Endodermal cell (in vitro differentiated cells): Measurements from ENCODE around the gene LPP. TPM values are rescaled to one million over a fixed set of nuclear protein-coding genes. Genes with fewer than 3 reads are reported as not detected.

Experiments
- DNase-seq: peaks from one replicate; pipeline ENCODE4 v3.0.0-alpha.2; 2017
- H3K27ac ChIP-seq: 2 replicates; pipeline ENCODE4 v1.5.1; 2013; ENCODE audit warnings: mild to moderate bottlenecking, low read depth, low read length, moderate library complexity
- H3K27me3 ChIP-seq: 2 replicates; pipeline ENCODE4 v1.6.1; 2013; ENCODE audit warnings: mild to moderate bottlenecking, low read length, moderate library complexity; ENCODE audit not compliant: insufficient read depth, control insufficient read depth, poor library complexity, severe bottlenecking
- H3K36me3 ChIP-seq: 2 replicates; pipeline ENCODE4 v1.7.0; 2013; ENCODE audit warnings: mild to moderate bottlenecking, low read length, moderate library complexity; ENCODE audit not compliant: control insufficient read depth, insufficient read depth
- H3K4me1 ChIP-seq: one replicate; pipeline ENCODE4 v1.7.0; 2013; ENCODE audit warnings: low read length; ENCODE audit not compliant: control insufficient read depth, insufficient read depth
- H3K4me3 ChIP-seq: 2 replicates; pipeline ENCODE4 v1.5.1; 2013; ENCODE audit warnings: mild to moderate bottlenecking, low read length, moderate library complexity
- H3K9ac ChIP-seq: 2 replicates; pipeline ENCODE4 v1.6.1; 2013; ENCODE audit warnings: mild to moderate bottlenecking, low read length, moderate library complexity; ENCODE audit not compliant: poor library complexity, severe bottlenecking; ENCODE audit errors: extremely low read depth
- H3K9me3 ChIP-seq: 2 replicates; pipeline ENCODE4 v1.6.1; 2013; ENCODE audit warnings: mild to moderate bottlenecking, low read length, moderate library complexity; ENCODE audit not compliant: control insufficient read depth
- H3K27ac Mint-ChIP-seq: 2 replicates; pipeline ENCODE4 v1.8.0; 2020; ENCODE audit warnings: mixed read lengths
- H3K27me3 Mint-ChIP-seq: 2 replicates; pipeline ENCODE4 v1.8.0; 2021; ENCODE audit warnings: mild to moderate bottlenecking, mixed read lengths; ENCODE audit not compliant: insufficient read depth
- H3K36me3 Mint-ChIP-seq: 2 replicates; pipeline ENCODE4 v1.8.0; 2020; ENCODE audit warnings: low read depth, mixed read lengths
- H3K4me1 Mint-ChIP-seq: 2 replicates; pipeline ENCODE4 v1.8.0; 2020; ENCODE audit warnings: mixed read lengths
- H3K4me3 Mint-ChIP-seq: 2 replicates; pipeline ENCODE4 v1.8.0; 2020; ENCODE audit warnings: mild to moderate bottlenecking, moderate library complexity, mixed read lengths
- H3K9me3 Mint-ChIP-seq: 2 replicates; pipeline ENCODE4 v1.8.0; 2020; ENCODE audit warnings: mild to moderate bottlenecking, mixed read lengths
- WGBS, 2 experiments: methylation state at CpG; one replicate each; pipeline versions ENCODE4 v1.1.5 to v1.1.7; 2013; ENCODE audit warnings: missing lambda C conversion rate in 2 of 2, mixed read lengths in 1 of 2; ENCODE audit not compliant: insufficient coverage in 1 of 2, insufficient read length in 1 of 2; 5-methylcytosine and 5-hydroxymethylcytosine counted together
- total RNA-seq, 2 donors: library from RNA; stranded (reverse); fragmentation: NEBNext Ultra II Directional in 1 of 2; extraction: Animal tissue kit (Norgen Biotek cat#: 25700) in 1 of 2; gene quantifications; 2 replicates in 1 of 2; 3 replicates in 1 of 2; pipeline ENCODE4 v1.2.1, GENCODE V29; 2021
- TF ChIP-seq, protein P1 (sequence below): fragments of 200-600 bp; sonication (generic); conservative IDR thresholded peaks from 2 replicates; pipeline ENCODE4 v1.5.0; 2021; ENCODE audit warnings: antibody characterized with exemption, mild to moderate bottlenecking

Gene LPP
- total RNA-seq, 2 donors from 2014 or later, result 78.0 to 105 TPM

DNA sequence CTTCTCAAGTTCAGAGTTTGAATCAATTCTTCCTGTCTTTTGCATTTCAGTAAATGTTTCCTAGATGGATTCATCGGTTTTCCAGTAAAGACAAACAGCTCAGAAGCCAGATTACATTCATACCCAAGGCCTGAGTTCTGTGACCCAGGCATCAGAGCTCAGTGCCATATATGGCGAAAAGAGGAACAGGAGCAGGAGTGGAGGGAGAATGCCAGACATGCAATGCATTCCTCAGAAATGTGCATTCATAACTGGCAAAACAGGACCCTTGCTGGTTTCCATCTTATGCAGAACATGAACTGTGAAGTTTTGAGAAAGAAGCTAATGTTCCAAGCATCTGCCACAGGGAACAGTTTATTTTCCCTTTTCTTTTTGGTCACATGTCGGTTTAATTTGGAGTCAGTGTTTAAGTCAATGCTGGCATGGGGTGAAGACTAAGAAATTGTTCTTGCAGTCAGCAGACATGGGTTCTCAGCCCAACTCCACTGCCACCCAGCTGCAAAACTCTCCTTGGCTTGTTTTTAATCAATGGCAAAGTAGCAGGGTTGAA, 116.5 kb downstream of the LPP start:
- H3K4me1 ChIP-seq, result peaks cover 18% of the 10 kb centered on the region
- no peaks in the 10 kb centered on the region for H3K27me3 ChIP-seq
- no peaks in the 10 kb centered on the region for H3K9me3 ChIP-seq
- TF ChIP-seq, protein P1, sequence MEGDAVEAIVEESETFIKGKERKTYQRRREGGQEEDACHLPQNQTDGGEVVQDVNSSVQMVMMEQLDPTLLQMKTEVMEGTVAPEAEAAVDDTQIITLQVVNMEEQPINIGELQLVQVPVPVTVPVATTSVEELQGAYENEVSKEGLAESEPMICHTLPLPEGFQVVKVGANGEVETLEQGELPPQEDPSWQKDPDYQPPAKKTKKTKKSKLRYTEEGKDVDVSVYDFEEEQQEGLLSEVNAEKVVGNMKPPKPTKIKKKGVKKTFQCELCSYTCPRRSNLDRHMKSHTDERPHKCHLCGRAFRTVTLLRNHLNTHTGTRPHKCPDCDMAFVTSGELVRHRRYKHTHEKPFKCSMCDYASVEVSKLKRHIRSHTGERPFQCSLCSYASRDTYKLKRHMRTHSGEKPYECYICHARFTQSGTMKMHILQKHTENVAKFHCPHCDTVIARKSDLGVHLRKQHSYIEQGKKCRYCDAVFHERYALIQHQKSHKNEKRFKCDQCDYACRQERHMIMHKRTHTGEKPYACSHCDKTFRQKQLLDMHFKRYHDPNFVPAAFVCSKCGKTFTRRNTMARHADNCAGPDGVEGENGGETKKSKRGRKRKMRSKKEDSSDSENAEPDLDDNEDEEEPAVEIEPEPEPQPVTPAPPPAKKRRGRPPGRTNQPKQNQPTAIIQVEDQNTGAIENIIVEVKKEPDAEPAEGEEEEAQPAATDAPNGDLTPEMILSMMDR, result no peak
- H3K4me3 ChIP-seq, result no peak overlapping the region
- Mint-ChIP-seq H3K4me1 (peaks cover 27% of the 10 kb centered on the region), H3K4me3 (no peak overlapping the region), H3K27ac (peak overlapping the region; percentile 10), H3K27me3 (peaks cover 11% of the 10 kb centered on the region), H3K36me3 (no peaks in the 10 kb centered on the region), H3K9me3 (no peaks in the 10 kb centered on the region)
- peak overlapping the region; percentile 72 for H3K27ac ChIP-seq
- DNase-seq, result no peak
- peaks cover 4% of the 10 kb centered on the region for H3K36me3 ChIP-seq
- WGBS, 2 experiments, result 82 to 90% methylated on average over 1 to 3 of the region's 3 CpGs
- no peak overlapping the region for H3K9ac ChIP-seq

DNA sequence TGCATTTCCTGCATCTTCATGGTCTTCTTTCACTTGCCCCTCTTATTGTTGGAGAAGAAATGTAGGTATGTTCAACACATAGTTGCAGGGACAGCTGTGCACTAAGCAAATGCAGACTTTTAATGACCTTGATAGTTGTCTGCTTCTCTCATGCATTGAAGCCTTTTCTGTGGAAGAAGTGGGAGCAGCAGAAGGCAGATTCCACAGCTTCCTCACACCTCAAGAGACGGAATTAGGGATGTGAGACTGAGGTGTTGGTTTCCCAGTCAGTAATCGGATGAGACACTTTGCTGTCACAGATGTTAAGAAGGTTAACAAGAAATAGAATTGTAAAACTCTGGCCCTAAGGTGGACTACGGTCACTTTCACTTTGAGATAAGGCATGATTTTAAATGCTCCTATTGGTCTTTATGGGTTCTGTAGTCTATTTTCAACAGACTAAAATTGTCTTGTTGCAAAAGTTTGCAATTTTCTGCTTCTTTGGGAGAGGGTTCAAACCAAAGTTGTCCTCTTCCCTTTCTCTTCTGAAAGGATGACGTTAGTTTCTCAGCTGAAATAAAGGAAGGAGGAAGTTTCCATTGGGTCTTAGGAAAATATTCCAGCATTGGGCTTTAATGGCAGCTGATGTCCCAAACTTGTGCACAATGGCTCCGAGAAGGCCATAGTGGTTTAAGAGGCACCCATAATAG, 117.4 kb downstream of the LPP start:
- Histone ChIP-seq H3K9ac (no peak overlapping the region), H3K9me3 (no peaks in the 10 kb centered on the region), H3K36me3 (peaks cover 4% of the 10 kb centered on the region), H3K4me3 (no peak overlapping the region), H3K4me1 (peaks cover 18% of the 10 kb centered on the region), H3K27ac (peak overlapping the region; percentile 72), H3K27me3 (no peaks in the 10 kb centered on the region)
- DNase-seq, result no peak
- Mint-ChIP-seq H3K4me3 (no peak overlapping the region), H3K4me1 (peaks cover 31% of the 10 kb centered on the region), H3K27me3 (peaks cover 11% of the 10 kb centered on the region), H3K9me3 (no peaks in the 10 kb centered on the region), H3K27ac (no peak overlapping the region), H3K36me3 (no peaks in the 10 kb centered on the region)
- TF ChIP-seq, protein P1, result no peak
- WGBS, 2 experiments, result 84 to 95% methylated on average over 3 to 5 of the region's 5 CpGs

DNA sequence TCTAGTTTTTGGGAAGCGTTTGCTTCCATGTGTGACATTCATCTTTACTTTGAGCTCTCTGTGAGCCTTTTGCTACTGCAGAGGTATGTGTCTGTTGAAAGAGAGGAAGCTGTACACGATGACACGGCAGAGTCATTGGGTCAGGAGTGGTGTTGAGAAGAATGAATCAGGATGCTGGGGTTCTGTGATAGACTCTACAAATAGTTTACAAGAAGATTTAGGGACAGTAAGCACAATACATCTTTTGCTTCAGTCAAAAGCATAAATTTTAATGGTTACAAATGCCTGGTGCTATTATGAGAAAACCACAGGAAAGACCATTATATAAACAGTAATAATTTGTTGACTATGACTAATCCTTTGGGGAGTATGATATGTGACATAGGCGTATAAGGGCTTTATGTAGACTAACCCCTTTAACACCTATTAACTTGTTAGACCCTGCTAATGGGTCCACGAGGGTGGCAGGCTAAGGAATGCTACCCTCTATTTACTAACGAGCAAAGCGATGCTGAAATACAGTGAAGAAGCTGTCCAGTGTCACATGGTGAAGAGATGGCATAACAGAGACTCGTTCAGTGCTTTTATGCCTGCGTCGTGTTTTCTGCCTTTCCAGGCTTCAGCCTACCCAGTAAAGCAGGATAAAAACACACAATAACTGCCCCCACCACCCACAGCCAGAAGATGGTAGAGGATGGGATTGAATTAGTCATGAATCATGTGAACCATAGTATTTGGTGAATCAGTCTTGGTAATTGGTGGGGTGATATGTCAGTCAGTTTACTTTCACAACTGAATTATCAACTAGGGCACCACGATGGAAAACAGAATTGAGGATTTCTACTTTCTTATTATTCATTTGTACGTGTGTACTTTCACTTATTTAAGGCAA, 118.8 kb downstream of the LPP start:
- Mint-ChIP-seq H3K4me1 (peaks cover 33% of the 10 kb centered on the region), H3K27me3 (peaks cover 11% of the 10 kb centered on the region), H3K9me3 (no peaks in the 10 kb centered on the region), H3K27ac (no peak overlapping the region), H3K4me3 (no peak overlapping the region), H3K36me3 (no peaks in the 10 kb centered on the region)
- H3K9me3 ChIP-seq, result no peaks in the 10 kb centered on the region
- H3K9ac ChIP-seq, result no peak overlapping the region
- TF ChIP-seq, protein P1, result no peak
- DNase-seq, result no peak
- H3K27me3 ChIP-seq, result no peaks in the 10 kb centered on the region
- peaks cover 4% of the 10 kb centered on the region for H3K36me3 ChIP-seq
- H3K27ac ChIP-seq, result no peak overlapping the region
- no peak overlapping the region for H3K4me3 ChIP-seq
- 88 to 90% methylated on average over 5 to 10 of the region's 12 CpGs for WGBS, 2 experiments
- H3K4me1 ChIP-seq, result peaks cover 7% of the 10 kb centered on the region
